ENCODE data around the gene KLK7.

The KLK7 gene

DNA sequence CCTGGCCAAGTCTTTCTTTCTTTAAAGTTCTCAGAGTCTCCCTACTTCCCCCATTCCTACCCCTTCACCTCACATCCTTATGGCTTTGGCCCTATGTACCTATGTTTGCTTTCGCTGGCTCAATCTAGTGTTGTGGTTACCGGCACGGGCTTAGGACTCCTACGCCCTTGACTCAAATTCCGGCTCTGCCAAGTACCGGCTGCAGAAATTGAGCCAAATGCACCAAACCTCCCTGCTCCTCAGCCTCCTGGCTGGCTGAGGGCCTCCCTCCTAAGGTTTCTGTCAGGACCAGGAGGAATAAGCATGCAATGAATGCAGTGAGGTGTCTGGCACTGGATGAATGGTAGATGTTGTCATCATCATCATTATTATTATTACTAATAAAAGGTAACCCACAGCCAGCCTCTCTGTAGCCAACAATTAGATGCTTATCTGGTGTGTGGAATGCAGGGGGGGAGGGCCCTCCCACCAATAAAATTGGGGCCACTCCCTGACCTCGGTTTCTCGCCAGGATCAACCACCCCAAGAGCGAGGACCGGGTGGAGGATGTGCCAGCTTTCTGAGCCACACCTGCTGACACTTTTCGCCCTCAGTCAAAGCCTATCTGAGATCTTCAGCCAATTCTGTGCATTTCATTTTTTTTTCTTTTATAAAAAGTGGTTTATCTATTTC is 51.6 kb downstream of the KLK7 start:
- DNase-seq (ENCODE audit: low read depth in 2 of 2) = no peak

DNA sequence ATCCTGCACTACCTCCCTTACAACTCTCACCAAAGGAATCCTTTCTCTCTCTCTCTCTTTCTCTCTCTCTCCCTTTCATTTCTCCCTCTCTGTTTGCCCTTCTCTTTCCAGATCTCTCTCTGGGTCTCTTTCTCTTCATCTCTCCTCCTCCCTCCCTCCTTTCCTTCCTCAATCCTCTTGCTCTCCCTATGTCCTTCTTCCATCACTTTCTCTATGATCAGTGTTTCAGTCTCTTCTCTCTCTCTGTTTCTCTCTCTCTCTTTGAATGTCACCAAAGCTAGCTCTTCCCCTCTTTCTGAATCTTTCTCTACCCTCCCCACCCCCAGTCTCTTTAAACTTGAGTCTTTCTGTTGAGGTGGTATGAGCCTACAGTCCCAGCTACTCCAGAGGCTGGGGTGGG is 52.7 kb downstream of the KLK7 start:
- no peak for DNase-seq (ENCODE audit: low read depth in 2 of 2)

DNA sequence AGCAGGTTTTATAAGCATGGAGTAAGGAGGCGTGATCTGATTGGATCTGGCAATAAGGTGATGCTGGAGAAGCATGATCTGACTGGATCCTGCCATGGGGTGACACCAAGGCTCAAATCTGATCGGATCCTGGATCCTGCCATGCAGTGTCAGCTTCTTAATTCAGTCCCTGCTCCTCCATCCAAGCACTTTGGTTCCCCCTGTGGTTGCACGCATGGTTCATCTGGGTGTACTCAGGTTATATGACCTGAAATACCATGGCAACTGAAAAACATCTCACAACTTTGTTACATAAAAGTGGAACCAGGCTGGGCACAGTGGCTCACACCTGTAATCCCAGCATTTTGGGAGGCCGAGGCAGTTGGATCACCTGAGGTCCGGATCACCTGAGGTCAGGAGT is 54.9 kb downstream of the KLK7 start:
- DNase-seq (ENCODE audit: low read depth in 2 of 2) = no peak
